IPS-NIHi11 (cell line): ENCODE measurements around the gene HCN2.
"Not testable (repeated sequence)": the region's sequence is repeated elsewhere in the genome, so short reads cannot be mapped to it uniquely, and the experiment has no call there.

ENCODE experiments used
- DNase-seq: peaks from one replicate; pipeline ENCODE4 v3.0.0; 2012; ENCODE audit warnings: mixed read lengths, low spot score

Gene HCN2

GRCh38 chr19:585551-586110 is 4.0 kb upstream of the HCN2 start:
- DNase-seq: no peak

- peak; percentile 82 for DNase-seq
Measured at GRCh38 chr19:588093-588740, 1.5 kb upstream of the HCN2 start.

GRCh38 chr19:588741-589692 is 664 bp upstream of the HCN2 start:
- DNase-seq: no peak

GRCh38 chr19:590396-590745 is 690 bp downstream of the HCN2 start:
- DNase-seq: no peak

- DNase-seq: no peak
Measured at GRCh38 chr19:590750-591098, 1.0 kb downstream of the HCN2 start.

- DNase-seq: peak; percentile 84
Measured at GRCh38 chr19:591099-591958, 1.6 kb downstream of the HCN2 start.

GRCh38 chr19:592101-592500 is 2.4 kb downstream of the HCN2 start:
- no peak for DNase-seq

- no peak for DNase-seq
Measured at GRCh38 chr19:593055-593454, 3.4 kb downstream of the HCN2 start.

- no peak for DNase-seq
Measured at GRCh38 chr19:593505-593904, 3.8 kb downstream of the HCN2 start.

- no peak for DNase-seq
Measured at GRCh38 chr19:594265-594870, 4.7 kb downstream of the HCN2 start.

GRCh38 chr19:595326-596262 is 5.9 kb downstream of the HCN2 start:
- no peak for DNase-seq

GRCh38 chr19:596263-596655 is 6.6 kb downstream of the HCN2 start:
- DNase-seq: no peak

GRCh38 chr19:597406-598315 is 8.0 kb downstream of the HCN2 start:
- no peak for DNase-seq

GRCh38 chr19:601310-601709 is 11.6 kb downstream of the HCN2 start:
- DNase-seq: no peak

GRCh38 chr19:601790-602189 is 12.1 kb downstream of the HCN2 start:
- no peak for DNase-seq

GRCh38 chr19:602391-603301 is 13.0 kb downstream of the HCN2 start:
- no peak for DNase-seq

- DNase-seq: not testable (repeated sequence)
Measured at GRCh38 chr19:603302-603639, 13.6 kb downstream of the HCN2 start.

GRCh38 chr19:603779-604178 is 14.1 kb downstream of the HCN2 start:
- DNase-seq: not testable (repeated sequence)

GRCh38 chr19:604355-604754 is 14.7 kb downstream of the HCN2 start:
- DNase-seq: peak; percentile 54
